Anterior cingulate cortex (tissue), 58 donors: ENCODE measurements around the gene SPEM3.
"Not testable (repeated sequence)": the region's sequence is repeated elsewhere in the genome, so short reads cannot be mapped to it uniquely, and the experiment has no call there.

ENCODE experiments used
- DNase-seq, 58 donors: peaks; one replicate each; lab custom pipeline; 2025; lab: John Stamatoyannopoulos, UW

The SPEM3 gene

GRCh38 chr17:7468290-7468689, 39.6 kb downstream of the SPEM3 start:
- no peak for DNase-seq

- no peak for DNase-seq
Observed at GRCh38 chr17:7468804-7469389, 40.2 kb downstream of the SPEM3 start.

- DNase-seq, result not testable (repeated sequence)
Observed at GRCh38 chr17:7469843-7470242, 41.2 kb downstream of the SPEM3 start.

- not testable (repeated sequence) for DNase-seq
Observed at GRCh38 chr17:7470457-7470973, 41.9 kb downstream of the SPEM3 start.

DNA sequence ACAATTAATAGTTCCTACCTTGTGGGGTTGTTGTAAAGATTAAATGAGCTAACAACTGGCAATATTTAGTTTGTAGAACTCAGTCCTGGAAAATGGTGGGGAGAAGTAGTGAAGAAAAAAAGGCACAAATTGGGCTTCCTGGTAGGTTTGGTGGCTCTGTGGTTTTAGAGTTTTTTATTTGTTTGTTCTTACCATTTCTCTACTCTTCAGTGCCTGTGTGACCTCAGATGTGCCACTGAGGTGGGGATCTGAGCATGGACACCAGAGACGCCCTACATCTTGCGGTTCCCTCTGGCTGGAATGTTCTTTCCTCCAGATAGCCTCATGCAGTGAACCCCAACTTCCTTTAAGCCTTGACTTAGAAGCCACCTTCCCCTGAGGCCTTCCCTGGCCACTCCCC, 43.1 kb downstream of the SPEM3 start:
- no peak for DNase-seq

GRCh38 chr17:7474767-7475166, 46.1 kb downstream of the SPEM3 start:
- DNase-seq, result not testable (repeated sequence)

DNA sequence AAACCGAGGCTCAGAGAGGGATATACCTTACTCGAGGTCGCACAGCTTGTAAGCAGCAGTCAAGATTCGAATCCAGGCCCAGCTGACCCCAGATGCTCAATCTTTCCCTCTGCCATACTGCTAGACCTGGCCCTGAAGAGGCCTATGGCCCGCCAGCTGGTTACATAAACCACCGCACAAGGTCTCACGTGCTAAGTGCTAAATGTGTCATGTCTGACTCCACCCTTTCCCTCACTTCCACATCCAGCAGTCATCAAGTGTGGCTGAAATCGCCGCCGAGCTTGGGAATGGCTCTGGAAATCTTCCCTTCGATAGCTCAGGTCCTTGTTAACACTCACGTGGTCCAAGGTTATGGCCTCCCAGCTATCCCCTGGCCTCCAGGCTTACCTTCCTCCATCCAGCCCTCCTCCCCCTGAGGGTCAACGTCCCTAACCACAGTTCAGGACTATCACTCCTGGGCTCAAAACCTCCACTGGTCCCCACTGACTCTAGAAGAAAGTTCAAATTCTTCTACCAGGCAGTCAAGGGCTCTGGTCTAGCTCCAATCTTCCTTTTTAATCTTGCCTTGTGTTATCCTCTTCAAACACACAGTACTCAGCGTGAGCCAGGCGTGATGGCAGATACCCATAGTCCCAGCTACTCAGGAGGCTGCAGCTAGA, 47.2 kb downstream of the SPEM3 start:
- DNase-seq, result no peak

DNA sequence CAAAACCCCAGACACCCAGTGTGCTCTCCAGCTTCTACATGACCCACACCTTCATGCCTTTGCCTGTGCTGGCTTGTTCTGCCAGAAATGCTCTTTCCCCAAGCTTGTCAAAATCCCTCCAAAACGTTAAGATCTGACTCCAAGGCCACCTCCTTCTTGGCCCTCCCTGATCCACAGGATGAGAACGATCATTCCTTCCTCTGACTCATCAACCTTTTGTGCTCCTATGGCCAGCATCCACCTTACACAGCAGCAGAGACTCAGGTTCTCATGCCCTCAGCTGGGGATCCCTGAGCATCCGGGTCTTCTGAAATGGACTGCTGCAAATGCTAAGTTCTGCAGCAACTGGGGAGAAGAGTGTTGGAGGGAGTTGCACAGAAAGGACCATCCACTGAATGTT, 47.8 kb downstream of the SPEM3 start:
- DNase-seq, result no peak

DNA sequence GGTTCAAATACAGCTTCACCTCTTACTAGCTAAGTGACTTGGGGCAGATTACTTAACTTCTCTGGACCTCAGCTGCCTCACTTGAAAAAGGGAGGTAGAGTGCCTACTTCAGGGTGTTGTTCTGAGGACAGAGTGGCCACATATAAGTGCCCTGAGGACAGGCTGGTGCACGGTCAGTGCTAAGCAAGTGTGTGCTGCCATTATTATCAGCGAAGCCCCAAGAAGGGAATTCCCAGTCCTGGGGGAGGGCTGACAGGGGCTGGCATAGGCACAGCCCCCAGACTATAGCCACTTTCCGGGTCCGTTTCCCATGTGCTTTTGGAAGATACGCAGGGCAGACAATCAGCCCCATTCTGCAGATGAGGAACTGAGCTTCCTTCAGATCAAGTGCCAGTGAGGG, 48.3 kb downstream of the SPEM3 start:
- peak in 1 of 58 donors; percentile 8 for DNase-seq

GRCh38 chr17:7477392-7478275, 49.0 kb downstream of the SPEM3 start:
- peak in 29 of 58 donors; percentile 17 to 59 (median 39) for DNase-seq

DNA sequence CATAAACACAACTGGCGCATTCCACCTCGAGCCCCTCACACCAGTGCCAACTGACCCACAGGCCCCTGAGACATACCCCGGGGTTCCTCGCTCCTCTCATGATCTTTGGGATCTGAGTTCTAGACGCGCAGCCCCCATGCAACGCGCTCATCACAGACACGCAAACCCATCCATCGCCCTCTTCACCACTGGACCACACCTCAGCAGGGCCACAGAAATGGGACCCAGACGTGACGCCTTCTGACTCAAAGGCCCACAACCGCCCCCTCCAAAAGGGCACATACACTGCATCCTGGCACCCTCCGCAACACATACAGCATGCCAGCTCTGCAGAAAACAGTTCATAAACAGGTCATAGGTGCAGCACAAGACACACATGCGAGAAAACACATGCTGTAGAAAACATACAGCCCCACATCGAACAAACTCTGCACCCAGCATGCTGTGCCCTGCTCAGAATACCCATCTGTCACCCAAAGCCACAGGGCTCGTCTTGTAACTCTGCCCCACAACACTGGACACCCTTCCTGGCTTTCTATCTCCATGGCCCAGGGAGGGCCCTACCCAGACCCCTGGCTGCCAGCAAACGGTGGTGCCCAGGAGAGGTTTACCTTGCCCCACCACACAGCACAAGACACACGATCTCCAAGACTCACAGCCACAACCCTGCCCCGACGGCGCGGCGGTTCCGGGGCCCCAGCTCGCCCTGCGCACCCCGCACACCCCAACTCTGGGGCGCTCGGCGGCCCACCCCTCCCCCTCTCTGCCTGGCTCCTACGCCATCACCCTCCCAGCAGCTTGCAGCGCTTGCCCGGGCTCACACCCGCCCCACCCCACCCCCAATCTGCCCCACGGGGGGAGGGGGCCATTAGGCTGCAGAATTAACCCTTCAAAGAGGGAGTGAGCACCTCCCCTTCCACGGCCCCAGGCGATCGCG, 49.9 kb downstream of the SPEM3 start:
- peak in 48 of 58 donors; percentile 35 to 74 (median 62) for DNase-seq

DNA sequence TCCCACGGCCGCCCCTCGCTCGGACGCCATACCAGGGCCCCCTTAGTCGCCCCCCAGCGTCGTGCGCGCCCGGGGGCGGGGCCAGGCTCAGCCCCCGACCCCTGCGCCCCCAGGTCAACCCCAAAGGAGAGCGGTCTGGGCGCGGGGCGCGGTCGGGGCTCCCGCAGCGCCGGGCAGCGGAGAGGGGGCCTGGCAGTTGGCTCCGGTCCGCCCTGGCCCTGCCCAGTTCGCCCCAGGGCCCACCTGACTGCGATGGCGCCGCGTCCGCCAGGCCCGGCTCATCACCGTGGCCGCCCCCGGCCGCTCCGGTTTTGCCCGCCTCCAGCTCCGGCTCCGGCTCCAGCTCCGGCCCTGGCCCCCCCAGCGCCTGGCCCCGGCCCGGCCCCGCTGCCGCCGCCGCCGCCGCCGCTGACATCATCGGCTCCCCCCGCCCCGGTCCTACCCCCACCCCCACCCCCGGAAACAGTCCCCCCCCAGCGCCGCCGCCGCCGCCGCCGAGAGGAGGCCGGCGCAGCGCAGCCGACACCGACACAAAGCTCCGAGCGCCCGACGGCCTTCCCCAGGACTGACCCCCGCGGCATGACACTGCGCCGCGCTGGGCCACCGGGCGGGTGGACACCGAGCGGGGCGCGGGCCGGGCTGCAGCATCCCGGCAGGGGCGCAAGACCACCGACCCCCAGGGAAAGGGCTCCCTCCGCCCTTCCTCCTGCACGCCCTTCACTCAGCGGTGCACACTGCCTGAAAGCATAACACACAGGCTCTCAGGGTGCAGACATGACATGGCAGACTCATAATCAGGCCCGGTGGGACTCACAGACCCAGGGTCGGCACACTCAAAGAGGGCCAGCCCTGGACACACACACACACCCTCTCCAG, 50.8 kb downstream of the SPEM3 start, which contains the start of gene ZBTB4:
ZBTB4 (minus strand) TSS at position 419 of the 876 bp plus-strand sequence. CDS start 12,830 bp downstream, outside the sequence.
- peak in 46 of 58 donors; percentile 7 to 75 (median 60) for DNase-seq

DNA sequence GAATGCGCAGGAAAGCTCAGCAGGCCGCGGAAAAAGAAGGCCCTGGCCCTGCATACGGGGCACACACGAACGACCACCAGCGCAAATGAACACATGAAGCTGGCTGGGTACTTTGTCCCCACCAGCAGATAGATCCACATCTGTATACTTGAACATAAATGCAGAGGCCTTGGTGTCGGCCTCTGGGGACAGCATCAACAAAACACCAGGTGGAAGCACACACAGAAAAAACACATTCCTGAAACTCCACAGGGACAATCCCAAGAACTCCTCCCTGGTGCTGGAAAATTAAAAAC, 51.4 kb downstream of the SPEM3 start:
- no peak for DNase-seq

- DNase-seq, result not testable (repeated sequence)
Observed at GRCh38 chr17:7481275-7481674, 52.6 kb downstream of the SPEM3 start, which contains the start of gene SLC35G6. SLC35G6 (plus strand) TSS chr17:7481446; CDS start chr17:7481517, 71 bp downstream.

DNA sequence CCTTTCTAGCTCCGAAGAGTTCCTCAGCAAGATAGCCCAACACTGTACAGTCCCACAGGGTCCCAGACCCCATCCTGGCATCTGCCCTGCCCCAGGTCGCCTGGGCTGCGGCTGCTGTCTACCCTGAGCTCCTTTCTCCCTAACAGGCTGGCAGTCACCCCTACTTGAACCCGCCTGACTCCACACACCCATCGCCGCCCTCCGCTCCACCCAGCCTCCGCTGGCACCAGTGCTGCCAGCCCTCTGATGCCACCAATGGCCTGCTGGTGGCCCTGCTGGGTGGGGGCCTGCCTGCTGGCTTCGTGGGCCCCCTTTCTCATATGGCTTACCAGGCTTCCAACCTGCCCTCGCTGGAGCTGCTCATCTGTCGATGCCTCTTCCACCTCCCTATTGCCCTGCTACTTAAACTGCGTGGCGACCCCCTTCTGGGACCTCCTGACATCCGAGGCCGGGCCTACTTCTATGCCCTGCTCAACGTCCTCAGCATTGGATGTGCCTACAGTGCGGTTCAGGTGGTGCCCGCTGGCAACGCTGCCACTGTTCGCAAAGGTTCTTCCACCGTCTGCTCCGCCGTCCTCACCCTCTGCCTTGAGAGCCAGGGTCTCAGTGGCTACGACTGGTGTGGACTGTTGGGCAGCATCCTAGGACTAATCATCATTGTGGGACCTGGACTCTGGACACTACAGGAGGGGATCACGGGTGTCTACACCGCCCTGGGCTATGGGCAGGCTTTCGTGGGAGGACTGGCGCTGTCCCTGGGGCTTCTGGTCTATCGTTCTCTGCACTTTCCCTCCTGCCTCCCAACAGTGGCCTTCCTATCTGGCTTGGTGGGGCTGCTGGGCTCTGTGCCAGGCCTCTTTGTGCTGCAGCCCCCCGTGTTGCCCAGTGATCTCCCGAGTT, 53.4 kb downstream of the SPEM3 start:
- not testable (repeated sequence) for DNase-seq
